ENCODE data around the gene GALNT15. TPM values are rescaled to one million over a fixed set of nuclear protein-coding genes. Genes with fewer than 3 reads are reported as not detected.

The GALNT15 gene
- total RNA-seq (2022; extraction: Qiagen RNA extraction): 0.05 to 0.12 TPM (median 0.07 TPM) in 5 replicates

DNA sequence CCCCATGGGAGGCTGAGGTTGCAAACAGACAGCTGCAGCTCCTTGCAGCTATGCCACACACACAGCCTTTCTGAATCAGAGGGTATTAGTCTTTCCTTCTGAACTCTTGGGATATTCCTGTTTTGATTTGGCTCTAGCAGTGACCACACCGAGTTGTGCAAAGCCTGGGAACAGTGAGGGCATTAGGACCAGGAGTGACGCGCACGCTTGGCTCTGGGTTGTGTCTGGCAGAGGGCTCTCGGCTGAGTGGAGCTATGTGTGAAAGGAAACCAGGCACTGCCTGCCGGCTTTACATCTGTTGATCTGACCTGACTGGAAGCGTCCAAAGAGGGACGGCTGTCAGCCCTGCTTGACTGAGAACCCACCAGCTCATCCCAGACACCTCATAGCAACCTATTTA, at the start of gene GALNT15:
TSS of gene GALNT15 (plus strand) at position 292 of the 400 bp plus-strand sequence. CDS start 472 bp downstream, outside the sequence.

DNA sequence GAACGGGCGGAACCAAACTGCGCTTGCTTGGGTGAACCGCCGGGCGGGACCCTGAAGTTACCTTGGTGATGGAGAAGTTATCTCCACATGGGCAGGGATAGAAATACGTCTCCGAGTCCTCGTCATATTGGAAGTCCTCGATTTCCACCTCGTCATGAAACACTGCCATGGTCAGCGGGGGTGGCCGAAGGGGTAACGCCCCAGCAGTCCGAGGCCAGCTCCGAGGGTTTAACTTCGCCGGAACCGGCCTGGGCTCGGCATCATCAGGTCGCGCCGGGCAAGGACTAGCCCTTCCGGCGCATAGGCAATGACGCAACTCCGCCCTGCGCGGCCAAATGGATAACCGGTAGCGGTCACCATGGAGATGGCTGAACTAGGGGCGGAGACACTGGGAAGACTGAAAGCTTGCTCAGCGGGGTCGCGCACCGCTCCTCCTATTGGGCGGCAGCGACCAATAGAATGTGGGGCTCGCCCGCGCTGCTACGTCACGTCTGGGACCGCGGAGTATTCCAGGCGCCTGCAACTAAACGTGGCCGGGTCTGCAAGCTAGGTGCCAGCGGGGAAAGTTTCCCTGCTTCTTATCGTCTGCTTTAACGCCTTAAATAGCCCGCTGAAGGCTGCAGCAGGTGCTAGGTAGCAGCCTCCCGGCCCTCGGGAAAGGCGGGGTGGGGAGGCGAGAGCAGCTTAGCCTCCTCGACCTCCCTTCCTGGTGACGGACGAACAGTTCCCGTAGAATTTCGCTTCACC, 90.4 kb downstream of the GALNT15 start, which contains the start of the genes DPH3 and OXNAD1:
TSS of gene DPH3 (minus strand) at position 236 of the 747 bp plus-strand sequence. CDS start at position 169, 67 bp downstream.
TSS of gene OXNAD1 (plus strand) at position 505 of the 747 bp plus-strand sequence. CDS start 5,741 bp downstream, outside the sequence.

Other genes with a start within 250 kb of the GALNT15 start
- gene DPH3, start 90.3 kb downstream of the GALNT15 start, total RNA-seq (2022; extraction: Qiagen RNA extraction): 22.7 to 30.1 TPM (median 27.1 TPM) in 5 replicates
- 8.4 to 9.8 TPM (median 9.6 TPM) in 5 replicates for gene OXNAD1, start 90.5 kb downstream of the GALNT15 start, total RNA-seq (2022; extraction: Qiagen RNA extraction)

Measured in A549 treated with Hydrocortisone at 1 μM for 4 hours (cell line).